GM12878 (cell line): ENCODE data around the gene IFNB1. TPM values are rescaled to one million over a fixed set of nuclear protein-coding genes. Genes with fewer than 3 reads are reported as not detected.

ENCODE experiments used
- ATF7 ChIP-seq: fragments of 450-650 bp; IDR thresholded peaks from 2 replicates; pipeline ENCODE4 v1.6.1; 2016; ENCODE audit warnings: low read depth, mild to moderate bottlenecking
- CHD2 ChIP-seq: IDR thresholded peaks from 2 replicates; pipeline ENCODE4 v1.6.1; 2011; ENCODE audit warnings: low read depth, low read length, improper control_type of control experiment, borderline replicate concordance
- EED ChIP-seq: sonication (generic); IDR thresholded peaks from 2 replicates; pipeline ENCODE4 v1.6.1; 2016; ENCODE audit warnings: antibody characterized with exemption, low read depth
- RAD51 ChIP-seq: fragments of 450-650 bp; IDR thresholded peaks from 2 replicates; pipeline ENCODE4 v1.6.1; 2016; ENCODE audit warnings: moderate library complexity, mild to moderate bottlenecking, inconsistent platforms
- RELB ChIP-seq: fragments of 450-650 bp; IDR thresholded peaks from 2 replicates; pipeline ENCODE4 v1.6.1; 2017; ENCODE audit warnings: low read depth, mild to moderate bottlenecking, moderate library complexity
- SREBF2 ChIP-seq: IDR thresholded peaks from 2 replicates; pipeline ENCODE4 v1.6.1; 2012; ENCODE audit warnings: mild to moderate bottlenecking, low read length
- ZBED1 ChIP-seq: IDR thresholded peaks from 2 replicates; pipeline ENCODE4 v1.6.1; 2016; ENCODE audit warnings: borderline replicate concordance
- ZBTB40 ChIP-seq: fragments of 450-650 bp; IDR thresholded peaks from 2 replicates; pipeline ENCODE4 v1.6.1; 2016; ENCODE audit warnings: mild to moderate bottlenecking, moderate library complexity, borderline replicate concordance
- polyA plus RNA-seq, 11 experiments: library from polyadenylated mRNA; depleted of rRNA in 4 of 11; unstranded in 6 of 11; stranded (reverse) in 5 of 11; fragments of >200 nt; fragmentation: Nextera tagmentation in 4 of 11; fragmentation: Illumina TruSeq in 1 of 11; extraction: Ambion mirVana in 4 of 11; extraction: Trizol in 1 of 11; gene quantifications; 1 replicate in 1 of 11; 2 replicates in 10 of 11; pipeline versions ENCODE4 v1.2.1 to v1.2.3, GENCODE V29; 2011 to 2016; ENCODE audit warnings: inconsistent platforms in 2 of 11, missing spikeins in 2 of 11, low read depth in 1 of 11
- total RNA-seq, 4 experiments: library from RNA; depleted of rRNA in 3 of 4; stranded (reverse); fragments of >200 nt in 3 of 4; fragmentation: Illumina TruSeq in 1 of 4; extraction: Trizol in 1 of 4; gene quantifications; 2 replicates each; pipeline versions ENCODE4 v1.2.1 to v1.2.3, GENCODE V29; 2013 to 2021

Gene IFNB1
- total and polyA plus RNA-seq, 10 of the 15 experiments (the other 5 are each of a cell fraction or from before 2014, with no cell fraction given): 0.18 TPM; not detected in 9

DNA sequence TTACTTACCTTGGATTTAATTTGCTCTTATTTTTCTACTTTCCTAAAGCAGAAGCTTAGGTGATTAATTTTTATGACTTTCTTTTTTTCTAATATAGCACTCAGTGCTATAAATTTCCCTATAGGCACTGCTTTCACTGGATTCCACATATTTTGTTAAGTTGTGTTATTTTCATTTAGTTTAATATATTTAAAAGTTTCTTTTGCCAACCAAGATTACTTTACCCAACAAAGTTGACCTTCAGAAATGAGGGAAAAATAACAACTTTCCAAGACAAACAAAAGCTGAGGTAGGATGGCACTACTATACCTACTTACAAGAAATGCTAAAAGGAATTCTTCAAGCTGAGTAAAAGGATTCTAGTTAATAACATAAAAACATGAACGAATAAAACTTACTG is 8.8 kb upstream of the IFNB1 start (continued):
- TF ChIP-seq CHD2: no peak
- no peak for TF ChIP-seq ZBTB40
- TF ChIP-seq ATF7: no peak
- no peak for TF ChIP-seq ZBED1
- TF ChIP-seq EED: no peak
- no peak for TF ChIP-seq SREBF2
- no peak for TF ChIP-seq RELB
- TF ChIP-seq RAD51: no peak
